GM12892 (cell line): ENCODE results near the gene WIPF2.

Experiments used
- POLR2A ChIP-seq: IDR thresholded peaks from 2 replicates; pipeline ENCODE4 v1.6.1; 2011; ENCODE audit warnings: low read depth, low read length, control low read depth
- POLR2AphosphoS5 ChIP-seq: IDR thresholded peaks from 2 replicates; pipeline ENCODE4 v1.6.1; 2011; ENCODE audit warnings: low read depth, low read length, control low read depth

DNA sequence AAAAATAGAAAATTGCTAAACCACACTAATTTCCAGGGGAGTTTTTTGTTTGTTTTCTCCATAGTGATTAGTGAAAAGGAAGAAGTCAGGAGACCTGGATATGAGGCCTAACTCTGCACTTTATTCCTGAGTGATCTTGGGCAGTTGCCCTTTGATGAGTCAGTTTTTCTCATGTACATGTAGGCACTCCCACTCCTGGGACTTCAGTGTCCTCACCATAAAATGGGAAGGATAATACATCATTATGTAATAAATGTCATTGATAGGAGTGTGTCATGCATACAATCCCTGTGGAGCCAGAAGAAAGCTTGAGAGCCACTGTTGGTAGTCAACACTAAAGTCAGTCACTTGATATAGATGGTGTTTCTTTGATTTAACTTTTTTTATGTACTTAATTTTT, 32.5 kb downstream of the WIPF2 start:
- TF ChIP-seq POLR2A = no peak
- no peak for TF ChIP-seq POLR2AphosphoS5
